Activated CD4-positive, CD25-positive, alpha-beta regulatory T cell treated with anti-CD3 and anti-CD28 coated beads, Interleukin-2, amount 50 U/mL, for 24 hours (primary cell): ENCODE data around the gene IL4.
"Not testable (repeated sequence)": the region's sequence is repeated elsewhere in the genome, so short reads cannot be mapped to it uniquely, and the experiment has no call there.

Source experiments
- ATAC-seq, 2 donors: fragments of 150-1000 bp; cut with Tn5 transposase; one replicate each; pipeline ENCODE4 v1.10.0; 2021; ENCODE audit warnings: mild to moderate bottlenecking in 1 of 2, moderate library complexity in 1 of 2

The IL4 gene

GRCh38 chr5:132673939-132674630 is at the start of gene IL4:
TSS of gene IL4 (plus strand) at chr5:132673989. CDS start at chr5:132674051, 62 bp downstream.
- ATAC-seq = no peak

- no peak for ATAC-seq
Observed at GRCh38 chr5:132627470-132627869, 46.3 kb upstream of the IL4 start.

- ATAC-seq = no peak
Observed at GRCh38 chr5:132628814-132629213, 45.0 kb upstream of the IL4 start.

- peak; percentile 67 to 87 for ATAC-seq
Observed at GRCh38 chr5:132629230-132629944, 44.4 kb upstream of the IL4 start.

GRCh38 chr5:132633587-132633986 is 40.2 kb upstream of the IL4 start:
- not testable (repeated sequence) for ATAC-seq

GRCh38 chr5:132635873-132636272 is 37.9 kb upstream of the IL4 start:
- ATAC-seq = peak; percentile 93 to 95

GRCh38 chr5:132637241-132637640 is 36.5 kb upstream of the IL4 start:
- ATAC-seq = no peak

- no peak for ATAC-seq
Observed at GRCh38 chr5:132639706-132640130, 34.1 kb upstream of the IL4 start.

- ATAC-seq = no peak
Observed at GRCh38 chr5:132640613-132641012, 33.2 kb upstream of the IL4 start.

GRCh38 chr5:132641241-132641723 is 32.5 kb upstream of the IL4 start:
- ATAC-seq = peak; percentile 90 to 91

GRCh38 chr5:132641841-132642240 is 31.9 kb upstream of the IL4 start:
- peak in 1 of 2 donors; percentile 33 for ATAC-seq

GRCh38 chr5:132644177-132644576 is 29.6 kb upstream of the IL4 start:
- no peak for ATAC-seq

GRCh38 chr5:132646583-132647266 is 27.1 kb upstream of the IL4 start:
- no peak for ATAC-seq

- no peak for ATAC-seq
Observed at GRCh38 chr5:132647473-132647872, 26.3 kb upstream of the IL4 start.

GRCh38 chr5:132648355-132648754 is 25.4 kb upstream of the IL4 start:
- ATAC-seq = no peak

- no peak for ATAC-seq
Observed at GRCh38 chr5:132651838-132652469, 21.8 kb upstream of the IL4 start.

- no peak for ATAC-seq
Observed at GRCh38 chr5:132653716-132654115, 20.1 kb upstream of the IL4 start.

GRCh38 chr5:132655821-132656773 is 17.7 kb upstream of the IL4 start:
- peak; percentile 21 to 24 for ATAC-seq

- no peak for ATAC-seq
Observed at GRCh38 chr5:132656774-132657355, 16.9 kb upstream of the IL4 start.

- no peak for ATAC-seq
Observed at GRCh38 chr5:132657676-132658380, 16.0 kb upstream of the IL4 start, which contains the start of gene IL13. TSS of gene IL13 (plus strand) at chr5:132658173. CDS start at chr5:132658187, 14 bp downstream.
